IMR-90 (cell line): ENCODE measurements around the gene TSPAN14. TPM values are rescaled to one million over a fixed set of nuclear protein-coding genes. Genes with fewer than 3 reads are reported as not detected.

Experiments
- MAZ ChIP-seq: IDR thresholded peaks from 2 replicates; pipeline ENCODE4 v1.6.1; 2012; ENCODE audit warnings: low read depth, mild to moderate bottlenecking, low read length, improper control_type of control experiment, moderate library complexity, borderline replicate concordance
- polyA plus RNA-seq, 3 experiments: library from polyadenylated mRNA; depleted of rRNA; stranded (reverse); fragments of >200 nt; gene quantifications; 2 replicates each; pipeline ENCODE4 v1.2.3, GENCODE V29; 2012; ENCODE audit warnings: low replicate concordance in 1 of 3
- total RNA-seq: library from RNA; depleted of rRNA; stranded (reverse); fragments of >200 nt; gene quantifications from 2 replicates; pipeline ENCODE4 v1.2.3, GENCODE V29; 2012
- TF ChIP-seq, protein P1 (sequence below): fragments of 150-350 bp; IDR thresholded peaks from 2 replicates; pipeline ENCODE4 v1.6.1; 2016; ENCODE audit warnings: low read depth, mild to moderate bottlenecking, low read length, moderate library complexity, borderline replicate concordance

Gene TSPAN14
- total and polyA plus RNA-seq, 2 of the 4 experiments (the other 2 are of a cell fraction), result 18.5 to 43.0 TPM

GRCh38 chr10:80500572-80501380 is 46.7 kb downstream of the TSPAN14 start (continued):
- TF ChIP-seq, protein P1, sequence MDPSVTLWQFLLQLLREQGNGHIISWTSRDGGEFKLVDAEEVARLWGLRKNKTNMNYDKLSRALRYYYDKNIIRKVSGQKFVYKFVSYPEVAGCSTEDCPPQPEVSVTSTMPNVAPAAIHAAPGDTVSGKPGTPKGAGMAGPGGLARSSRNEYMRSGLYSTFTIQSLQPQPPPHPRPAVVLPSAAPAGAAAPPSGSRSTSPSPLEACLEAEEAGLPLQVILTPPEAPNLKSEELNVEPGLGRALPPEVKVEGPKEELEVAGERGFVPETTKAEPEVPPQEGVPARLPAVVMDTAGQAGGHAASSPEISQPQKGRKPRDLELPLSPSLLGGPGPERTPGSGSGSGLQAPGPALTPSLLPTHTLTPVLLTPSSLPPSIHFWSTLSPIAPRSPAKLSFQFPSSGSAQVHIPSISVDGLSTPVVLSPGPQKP, result no peak
- no peak for TF ChIP-seq MAZ
